IPS DF 4.7 (cell line): ENCODE data around the gene KLHL42.
"Not testable (repeated sequence)": the region's sequence is repeated elsewhere in the genome, so short reads cannot be mapped to it uniquely, and the experiment has no call there.

Source experiments
- DNase-seq: peaks from one replicate; pipeline ENCODE4 v3.0.0-alpha.2; 2013; ENCODE audit warnings: low spot score; ENCODE audit errors: extremely low read depth

Gene KLHL42, protein sequence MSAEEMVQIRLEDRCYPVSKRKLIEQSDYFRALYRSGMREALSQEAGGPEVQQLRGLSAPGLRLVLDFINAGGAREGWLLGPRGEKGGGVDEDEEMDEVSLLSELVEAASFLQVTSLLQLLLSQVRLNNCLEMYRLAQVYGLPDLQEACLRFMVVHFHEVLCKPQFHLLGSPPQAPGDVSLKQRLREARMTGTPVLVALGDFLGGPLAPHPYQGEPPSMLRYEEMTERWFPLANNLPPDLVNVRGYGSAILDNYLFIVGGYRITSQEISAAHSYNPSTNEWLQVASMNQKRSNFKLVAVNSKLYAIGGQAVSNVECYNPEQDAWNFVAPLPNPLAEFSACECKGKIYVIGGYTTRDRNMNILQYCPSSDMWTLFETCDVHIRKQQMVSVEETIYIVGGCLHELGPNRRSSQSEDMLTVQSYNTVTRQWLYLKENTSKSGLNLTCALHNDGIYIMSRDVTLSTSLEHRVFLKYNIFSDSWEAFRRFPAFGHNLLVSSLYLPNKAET

DNA sequence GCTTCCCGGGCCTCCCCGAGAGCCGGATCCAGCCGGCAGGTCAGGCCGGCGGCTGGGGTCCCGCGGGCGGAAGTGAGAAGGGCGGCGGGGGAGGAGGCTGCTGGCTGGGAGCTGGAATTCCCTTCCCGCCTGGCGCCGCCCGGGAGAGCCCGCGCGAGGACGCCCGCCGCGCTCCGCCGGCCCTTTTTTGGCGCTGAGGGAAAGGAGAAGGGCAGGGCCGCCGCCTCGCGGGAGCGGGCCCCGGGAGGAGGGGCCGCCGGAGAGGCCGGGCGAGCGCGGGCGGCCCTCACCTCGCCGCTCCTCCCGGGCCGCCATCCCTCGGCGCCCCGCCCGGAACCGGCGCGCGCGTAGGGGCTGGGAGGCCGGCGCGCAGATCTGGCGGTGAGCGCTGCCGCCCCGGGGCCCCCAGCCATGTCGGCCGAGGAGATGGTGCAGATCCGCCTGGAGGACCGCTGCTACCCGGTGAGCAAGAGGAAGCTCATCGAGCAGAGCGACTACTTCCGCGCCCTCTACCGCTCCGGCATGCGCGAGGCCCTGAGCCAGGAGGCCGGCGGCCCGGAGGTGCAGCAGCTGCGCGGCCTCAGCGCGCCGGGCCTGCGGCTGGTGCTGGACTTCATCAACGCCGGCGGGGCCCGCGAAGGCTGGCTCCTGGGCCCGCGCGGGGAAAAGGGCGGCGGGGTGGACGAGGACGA is at the start of gene KLHL42, which contains the start of gene MANSC4:
TSS of gene KLHL42 (plus strand) at position 314 of the 692 bp plus-strand sequence. CDS start at position 412, 98 bp downstream.
TSS of gene MANSC4 (minus strand) at position 317 of the 692 bp plus-strand sequence. CDS start 8,960 bp downstream, outside the sequence.
- DNase-seq: no peak

DNA sequence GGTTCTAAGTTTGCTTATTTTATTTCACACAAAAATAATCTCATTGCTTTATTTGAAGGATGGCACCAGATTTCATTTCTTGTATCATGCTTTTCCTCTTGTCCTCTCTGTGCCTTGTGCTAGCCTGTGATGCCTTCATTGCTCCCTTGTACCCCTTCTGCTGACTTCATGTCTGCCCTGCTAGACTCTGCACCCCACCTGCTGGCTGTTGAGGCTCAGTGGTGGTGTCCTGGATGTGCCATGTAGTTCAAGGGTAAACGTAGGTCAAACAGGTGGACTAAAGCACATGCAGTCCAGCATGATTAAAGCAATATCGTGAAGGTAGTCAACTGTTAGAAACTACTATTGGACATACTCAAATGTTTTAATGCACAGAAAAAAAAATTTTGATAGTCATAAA is 47.8 kb upstream of the KLHL42 start:
- DNase-seq: no peak

DNA sequence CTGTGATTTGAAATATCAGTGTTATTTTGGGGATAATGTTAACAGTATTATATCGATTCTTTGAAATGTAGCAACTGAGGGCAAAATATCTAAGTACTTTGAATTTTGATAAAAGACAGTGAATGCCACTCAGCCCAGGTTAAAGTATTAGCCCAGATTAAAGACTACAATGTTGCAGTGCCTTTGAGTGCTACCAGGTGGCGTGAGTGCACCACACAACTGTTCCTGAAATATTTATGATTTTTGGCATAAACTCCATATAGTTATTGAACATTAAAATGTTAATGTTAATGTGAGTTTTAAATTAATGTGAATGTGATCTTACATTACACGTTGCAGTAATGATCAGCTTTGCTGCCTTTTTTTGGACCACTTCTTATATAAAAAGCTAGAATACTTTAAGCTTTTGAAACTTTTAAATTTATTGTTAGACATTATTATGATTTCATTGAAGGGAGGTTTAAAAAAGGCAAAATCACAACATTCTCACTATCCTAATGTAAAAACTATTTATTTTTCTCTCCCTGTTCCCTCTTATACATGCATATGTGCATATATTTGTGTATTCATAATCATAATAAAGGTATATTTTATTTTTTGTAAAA is 46.9 kb upstream of the KLHL42 start:
- DNase-seq: no peak

DNA sequence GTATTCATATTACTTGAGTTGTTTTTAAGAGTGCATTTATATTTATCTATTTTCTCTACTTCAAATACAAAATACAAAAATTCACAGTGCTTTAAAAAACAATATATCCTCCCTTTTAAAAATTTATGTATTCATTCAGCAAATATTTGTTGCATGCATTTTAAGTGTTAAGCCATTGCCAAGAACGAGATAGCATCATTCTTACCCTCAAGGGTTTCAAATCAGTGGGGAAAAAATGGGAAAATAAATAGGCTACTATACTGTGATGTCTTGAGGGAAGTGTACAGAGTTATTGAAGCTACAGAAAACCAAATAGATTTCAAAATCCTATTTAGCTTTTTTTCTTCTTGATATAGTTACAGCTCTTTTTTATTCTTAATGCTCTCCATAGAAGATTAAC is 46.2 kb upstream of the KLHL42 start:
- no peak for DNase-seq

DNA sequence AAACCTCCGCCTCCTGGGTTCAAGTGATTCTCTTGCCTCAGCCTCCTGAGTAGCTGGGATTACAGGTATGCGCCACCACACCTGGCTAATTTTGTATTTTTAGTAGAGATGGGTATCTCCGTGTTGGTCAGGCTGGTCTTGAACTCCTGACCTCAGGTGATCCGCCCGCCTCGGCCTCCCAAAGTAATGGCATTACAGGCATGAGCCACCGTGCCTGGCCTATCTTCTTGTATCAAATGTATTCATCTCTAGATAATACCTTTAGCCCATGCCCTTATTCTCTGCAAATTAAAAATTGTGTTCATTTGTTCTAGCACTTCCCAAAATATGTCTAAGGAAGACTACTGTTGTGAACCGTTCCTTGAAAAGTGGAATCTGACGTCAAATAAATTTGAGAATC is 45.7 kb upstream of the KLHL42 start:
- not testable (repeated sequence) for DNase-seq

DNA sequence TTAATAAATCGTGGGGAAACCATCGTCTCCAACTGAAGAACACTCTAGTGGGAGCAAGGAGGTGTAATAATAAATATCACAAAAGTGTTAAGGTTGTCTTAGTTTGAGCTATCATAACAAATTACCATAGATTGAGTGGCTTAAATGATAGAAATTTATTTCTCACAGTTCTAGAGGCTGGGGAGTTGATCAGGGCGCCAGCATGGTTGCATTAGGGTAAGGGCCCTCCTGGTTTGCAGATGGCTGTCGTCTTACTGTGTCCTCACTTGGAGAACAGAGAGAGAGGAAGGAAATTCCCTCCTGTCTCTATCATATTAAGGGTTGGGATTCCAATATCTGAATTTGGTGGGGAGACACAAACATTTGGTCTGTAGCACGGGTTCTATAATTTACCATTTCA is 36.4 kb upstream of the KLHL42 start:
- no peak for DNase-seq

DNA sequence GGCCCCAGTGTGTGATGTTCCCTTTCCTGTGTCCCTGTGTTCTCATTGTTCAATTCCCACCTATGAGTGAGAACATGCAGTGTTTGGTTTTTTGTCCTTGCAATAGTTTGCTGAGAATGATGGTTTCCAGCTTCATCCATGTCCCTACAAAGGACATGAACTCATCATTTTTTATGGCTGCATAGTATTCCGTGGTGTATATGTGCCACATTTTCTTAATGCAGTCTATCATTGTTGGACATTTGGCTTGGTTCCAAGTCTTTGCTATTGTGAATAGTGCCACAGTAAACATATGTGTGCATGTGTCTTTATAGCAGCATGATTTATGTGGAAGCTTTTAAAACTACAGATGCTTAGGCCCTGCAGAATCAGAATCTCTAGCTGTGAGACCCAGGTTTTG is 34.3 kb upstream of the KLHL42 start:
- not testable (repeated sequence) for DNase-seq

DNA sequence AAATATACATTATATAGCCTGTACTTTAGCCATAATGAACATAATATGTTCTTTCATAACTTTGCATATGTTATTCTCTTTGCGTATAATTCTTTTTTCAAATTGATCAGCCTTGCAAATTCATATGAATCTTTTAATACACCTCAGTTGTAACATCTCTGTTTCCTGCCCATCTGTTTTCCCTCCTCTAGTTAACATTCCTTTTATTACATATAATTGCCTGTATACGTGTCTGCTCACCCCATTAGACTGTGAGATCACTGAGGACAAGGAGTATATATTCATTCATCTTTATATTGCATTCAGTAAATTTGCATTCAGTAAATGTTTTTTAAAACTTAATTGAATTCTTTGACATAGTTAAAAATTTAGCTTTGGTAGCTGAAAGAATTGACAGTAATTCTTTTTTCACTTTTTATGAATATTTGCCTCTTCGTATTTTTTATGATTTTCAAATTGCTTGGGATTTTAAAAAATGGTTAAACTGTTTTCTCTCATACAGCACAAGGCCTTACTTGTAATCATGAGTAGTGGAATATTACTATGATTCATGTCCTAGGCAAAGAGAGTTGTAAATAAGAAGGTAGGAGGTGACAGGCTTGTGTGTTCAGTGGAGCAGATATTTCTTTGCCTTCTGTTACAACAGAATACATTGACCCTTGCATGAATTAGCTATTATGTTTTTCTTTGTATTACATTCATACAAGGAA is 32.8 kb upstream of the KLHL42 start:
- DNase-seq: no peak

DNA sequence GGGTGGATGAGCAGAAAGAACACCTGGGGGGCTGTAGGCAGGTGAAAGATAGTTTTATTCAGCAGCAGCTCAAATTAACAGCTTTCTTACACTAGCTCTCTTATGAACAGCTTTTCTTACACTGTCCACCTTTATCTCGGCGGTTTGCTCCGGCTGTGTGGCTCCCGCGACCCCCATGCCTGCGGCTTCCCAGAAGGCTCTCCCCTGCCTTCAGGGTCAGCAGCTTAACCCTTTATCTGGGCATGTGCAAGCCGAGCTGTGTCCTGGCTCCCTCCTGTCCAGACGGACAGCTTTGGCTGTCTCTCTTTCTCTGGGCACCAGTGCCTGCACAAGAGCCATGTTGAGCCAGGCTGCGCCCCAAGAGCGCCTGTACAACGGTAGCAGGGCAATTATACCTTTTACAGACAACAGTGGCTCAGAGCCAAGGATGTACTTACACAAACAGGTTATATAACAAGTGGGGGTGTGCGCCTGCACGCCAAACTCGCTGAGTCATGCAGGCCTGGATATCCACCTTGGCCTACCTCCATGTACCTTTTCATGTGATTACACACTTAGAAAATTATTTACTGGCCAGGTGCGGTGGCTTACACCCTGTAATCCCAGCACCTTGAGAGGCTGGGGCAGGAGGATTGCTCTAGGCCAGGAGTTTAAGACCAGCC is 28.5 kb upstream of the KLHL42 start:
- DNase-seq: no peak

DNA sequence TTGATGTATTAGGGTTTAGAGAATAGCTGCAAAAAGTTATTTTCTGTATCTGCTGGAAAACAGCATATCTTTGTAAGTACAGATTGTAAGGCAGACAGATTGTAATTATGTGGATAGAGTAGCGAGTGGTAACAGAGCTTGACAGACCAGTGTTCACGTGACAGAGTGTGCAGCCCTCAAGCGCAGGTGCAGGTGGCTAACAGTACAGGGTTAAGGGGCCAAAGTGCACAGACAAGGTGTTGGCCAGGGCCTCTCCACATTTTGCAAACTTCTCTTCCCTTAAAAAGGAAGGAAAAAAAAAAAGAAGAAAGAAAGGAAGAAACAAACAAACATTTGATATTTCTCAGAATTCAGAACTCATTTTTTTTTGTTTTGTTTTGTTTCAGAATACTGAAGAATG is 25.2 kb upstream of the KLHL42 start:
- no peak for DNase-seq

DNA sequence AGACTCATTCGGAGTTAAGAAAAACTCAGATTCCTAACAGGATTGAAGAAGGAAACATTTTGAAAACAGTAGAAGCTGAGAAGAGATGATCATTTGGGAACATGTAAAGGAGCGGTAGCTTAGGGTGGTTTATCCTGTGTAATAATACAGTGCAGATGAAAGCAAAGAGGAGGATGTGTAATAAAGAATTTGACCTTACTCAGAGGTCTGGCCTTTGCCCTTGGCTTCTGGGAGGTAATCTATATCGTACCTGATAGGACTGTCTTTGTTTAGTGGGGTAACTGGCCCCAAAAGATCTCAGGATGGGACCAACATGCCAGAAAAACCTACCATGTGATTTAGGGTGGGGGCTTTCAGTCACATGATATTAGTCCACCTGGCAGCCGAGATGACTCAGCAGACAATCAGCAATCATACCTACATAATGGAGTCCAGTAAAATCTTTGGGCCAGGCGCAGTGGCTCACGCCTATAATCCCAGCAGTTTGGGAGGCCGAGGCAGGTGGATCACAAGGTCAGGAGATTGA is 23.3 kb upstream of the KLHL42 start:
- DNase-seq: no peak

DNA sequence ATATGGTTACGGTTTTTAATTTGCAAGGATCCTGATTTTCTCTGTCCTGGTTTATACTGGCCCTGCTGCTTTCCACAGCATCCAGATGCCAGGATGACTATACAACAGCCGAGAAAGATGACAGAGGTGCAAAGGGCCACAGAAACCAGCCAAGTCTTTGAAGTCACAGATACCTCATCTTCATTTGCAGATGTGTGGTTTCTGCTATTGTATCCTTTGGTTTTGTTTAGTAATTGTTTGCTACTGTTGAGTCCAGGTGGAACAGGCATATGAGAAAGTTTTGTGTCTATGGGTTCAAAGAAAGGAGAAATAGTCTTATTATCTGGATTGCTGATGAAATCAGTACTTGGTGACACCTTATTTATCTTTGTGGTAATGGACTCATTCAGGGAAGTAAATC is 17.3 kb upstream of the KLHL42 start:
- DNase-seq: no peak

DNA sequence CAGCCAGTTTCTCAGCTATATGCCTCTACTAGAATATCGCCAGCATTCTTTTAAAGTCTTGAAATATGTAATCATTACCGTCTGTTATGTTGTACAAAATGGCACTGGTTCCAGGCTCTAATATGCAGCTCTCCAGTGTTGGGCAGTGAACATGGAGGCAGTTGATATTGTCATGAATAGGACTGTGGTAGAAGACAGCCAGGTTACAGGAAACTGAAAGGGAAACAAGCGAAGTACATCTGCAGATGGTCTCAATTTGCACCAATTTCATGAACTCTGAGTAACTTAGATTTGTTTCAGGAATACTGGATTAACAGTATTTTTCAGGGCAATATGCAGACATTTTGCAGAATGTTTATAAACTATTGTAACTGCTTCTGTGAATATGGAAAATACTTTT is 13.4 kb upstream of the KLHL42 start:
- DNase-seq: no peak

DNA sequence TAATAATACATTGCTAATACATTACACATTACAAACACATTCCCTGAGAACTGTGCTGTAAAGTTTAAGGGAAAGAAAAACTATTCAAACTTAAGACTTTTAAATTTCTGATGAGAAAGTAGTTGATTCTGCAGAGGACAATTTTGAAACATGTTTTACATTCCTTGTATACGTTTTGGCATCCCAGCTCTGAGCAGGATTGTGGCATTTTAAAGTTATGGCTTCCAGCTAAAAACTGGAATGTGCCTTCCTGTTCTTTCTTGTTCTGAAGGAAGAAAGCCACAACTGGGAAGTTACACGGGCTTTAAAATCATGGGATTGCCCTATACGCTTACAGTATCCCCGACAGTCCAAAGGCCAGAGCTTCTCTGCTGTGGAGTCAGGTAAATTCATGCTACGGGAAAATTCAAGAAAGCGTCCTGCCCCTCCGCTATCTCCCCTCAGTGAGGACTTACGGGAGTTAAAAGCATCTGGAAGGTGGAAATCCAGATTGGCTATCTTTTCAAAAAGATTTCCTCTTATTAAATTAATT is 10.8 kb upstream of the KLHL42 start:
- no peak for DNase-seq

DNA sequence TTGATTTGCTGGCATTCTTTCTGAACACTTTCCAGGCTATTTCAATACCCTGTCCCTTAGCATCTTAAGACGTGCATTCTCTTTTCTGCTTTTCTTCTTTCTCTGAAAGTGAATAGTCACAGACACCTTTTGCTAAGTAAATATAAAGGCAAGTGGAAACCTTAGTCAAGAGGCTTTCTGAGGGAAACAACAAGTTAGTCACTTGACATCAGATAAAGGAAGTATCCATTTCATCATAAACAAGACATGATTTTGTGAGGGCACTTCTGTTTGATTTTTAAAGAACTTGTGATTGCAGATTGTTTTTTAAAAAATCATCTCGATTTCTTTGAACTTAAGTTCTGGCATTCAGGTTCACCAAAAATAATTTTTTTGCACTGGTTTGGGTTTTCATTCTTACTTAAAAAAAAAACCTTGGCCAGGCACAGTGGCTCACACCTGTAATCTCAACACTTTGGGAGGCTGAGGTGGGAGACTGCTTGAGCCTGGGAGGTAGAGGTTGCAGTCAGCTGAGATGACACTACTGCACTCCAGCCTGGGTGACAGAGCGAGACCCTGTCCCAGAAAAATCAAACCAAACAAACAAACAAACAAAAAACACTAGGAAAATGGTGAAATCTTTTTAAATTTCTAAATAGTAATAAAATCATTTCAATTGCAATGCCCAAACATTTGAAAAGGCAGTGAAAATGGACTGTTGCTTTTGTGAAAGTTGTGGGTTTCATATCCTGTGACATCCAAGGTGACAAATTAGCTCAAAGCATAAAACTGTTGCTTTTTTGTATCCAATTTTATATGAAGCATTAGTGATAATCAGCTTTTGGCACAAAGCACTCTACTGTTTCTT is 8.3 kb upstream of the KLHL42 start:
- no peak for DNase-seq

DNA sequence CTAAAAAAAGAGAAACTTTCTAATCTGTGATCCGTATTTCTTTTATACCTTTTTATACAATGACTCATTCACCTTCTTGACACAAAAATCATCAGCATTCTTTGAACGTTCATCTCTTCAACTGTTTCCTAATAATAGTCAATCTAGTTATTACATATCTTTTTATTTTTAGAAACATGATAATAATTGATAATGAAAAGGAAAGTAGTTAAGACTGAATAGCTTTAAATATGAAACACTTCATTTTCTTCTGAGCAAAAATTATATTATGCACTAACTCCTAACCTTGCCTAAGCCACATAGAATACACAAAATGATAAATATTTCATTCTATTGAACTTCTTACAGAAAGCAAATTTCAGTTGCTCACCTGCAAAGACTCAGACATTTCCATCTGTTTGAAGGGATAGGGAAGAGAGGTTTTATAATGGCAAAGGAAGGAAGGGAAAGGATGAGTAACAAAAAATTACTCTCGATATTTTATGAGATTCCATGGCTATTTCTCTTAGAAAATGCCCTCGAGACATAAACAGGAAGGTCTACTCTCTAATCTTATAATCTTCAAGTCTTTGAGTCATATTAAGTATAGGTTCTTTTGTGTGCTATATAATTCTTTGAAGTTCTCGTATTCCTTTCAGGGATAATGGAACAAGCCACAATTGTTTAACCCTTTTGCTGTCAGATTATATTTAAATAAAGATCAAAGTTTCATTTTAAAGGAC is 7.5 kb upstream of the KLHL42 start:
- DNase-seq: no peak

DNA sequence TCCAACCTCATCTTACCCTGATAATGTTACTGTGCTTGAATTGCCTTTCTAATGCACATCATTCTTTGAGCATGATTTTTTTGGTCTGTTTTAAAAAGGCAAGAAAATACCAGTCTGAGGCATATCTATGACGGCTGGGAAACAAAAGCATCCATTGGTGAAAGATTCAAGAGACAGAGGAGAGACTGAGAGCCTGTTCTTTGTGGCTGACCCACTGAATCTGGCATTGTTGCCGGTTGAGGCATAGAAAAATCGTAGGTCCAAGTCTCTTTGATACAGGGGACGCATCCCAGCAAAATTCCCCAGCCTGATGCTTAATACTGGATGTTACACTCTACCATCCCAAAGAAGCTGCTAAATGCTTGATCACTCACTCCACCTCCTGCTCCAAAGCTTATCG is 2.9 kb upstream of the KLHL42 start:
- no peak for DNase-seq

DNA sequence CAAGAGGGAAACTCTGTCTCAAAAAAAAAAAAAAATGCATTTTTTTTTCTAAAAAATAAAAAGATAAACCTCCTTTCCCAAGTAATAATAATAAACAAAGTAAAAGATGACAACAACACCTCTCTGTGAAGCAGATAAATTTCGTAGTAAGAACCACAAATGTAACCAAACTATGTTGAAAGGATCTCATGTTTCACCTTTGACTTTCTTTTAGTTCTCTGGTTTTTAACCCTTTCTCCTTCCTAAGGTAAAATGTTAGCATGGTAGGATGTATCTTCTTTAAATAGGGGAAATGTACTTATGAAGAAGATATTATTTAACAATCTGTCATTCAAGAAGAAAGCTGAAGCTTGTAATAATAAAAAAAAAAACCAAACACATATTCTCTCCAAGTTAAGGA is 1.8 kb upstream of the KLHL42 start:
- no peak for DNase-seq

DNA sequence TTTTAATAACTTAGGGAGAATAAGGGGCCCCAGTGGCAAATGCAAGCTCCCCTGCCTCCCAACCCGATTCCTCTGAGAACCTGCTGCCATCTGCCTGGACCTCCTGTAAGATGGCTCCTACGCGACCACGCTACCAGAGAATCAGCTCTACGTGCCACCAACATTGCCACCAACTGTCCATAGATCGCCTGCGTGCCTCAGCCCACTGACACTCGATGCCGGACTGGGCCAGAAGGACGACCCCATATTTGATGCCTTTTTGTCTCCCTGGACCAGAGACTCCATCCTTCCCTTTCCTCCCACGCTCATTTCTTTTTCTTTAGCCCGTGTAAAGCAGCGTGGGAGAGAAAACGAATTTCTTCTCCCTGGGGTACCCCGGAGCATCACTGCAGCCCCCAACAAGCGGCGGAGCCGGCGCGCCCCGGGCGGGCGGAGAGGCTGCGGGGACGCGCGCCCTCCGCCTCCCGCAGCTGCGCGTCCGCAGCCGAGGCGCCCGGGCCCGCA is 565 bp upstream of the KLHL42 start:
- DNase-seq: no peak
